Measurements from ENCODE around the gene GTPBP6.
A peak's percentile ranks its signal among the peaks of the same experiment; 100 is the strongest.
"Not testable (repeated sequence)": the region's sequence is repeated elsewhere in the genome, so short reads cannot be mapped to it uniquely, and the experiment has no call there.

Gene GTPBP6

GRCh38 chrX:292900-293897, 25.4 kb downstream of the GTPBP6 start:
- no peak for DNase-seq

DNA sequence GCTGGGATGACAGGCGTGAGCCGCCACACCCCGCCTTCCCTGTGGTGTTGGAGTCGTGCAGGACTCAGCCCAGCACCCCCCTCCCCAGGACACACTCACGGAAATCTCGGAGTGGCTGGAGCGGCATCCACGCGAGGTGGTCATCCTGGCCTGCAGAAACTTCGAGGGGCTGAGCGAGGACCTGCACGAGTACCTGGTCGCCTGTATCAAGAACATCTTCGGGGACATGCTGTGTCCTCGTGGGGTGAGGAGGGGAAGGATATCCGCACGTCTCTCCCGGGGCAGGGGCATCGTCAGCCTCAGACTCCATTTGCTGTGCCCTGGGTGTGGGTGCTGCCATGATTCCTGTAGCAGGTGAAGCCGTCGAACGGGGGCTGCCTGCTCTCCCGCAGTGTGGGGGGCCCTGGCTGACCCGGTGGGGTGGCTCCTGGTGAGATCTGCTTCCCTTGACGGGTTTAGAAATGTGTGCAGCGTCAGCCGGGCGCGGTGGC, 27.1 kb downstream of the GTPBP6 start:
- DNase-seq, result no peak

DNA sequence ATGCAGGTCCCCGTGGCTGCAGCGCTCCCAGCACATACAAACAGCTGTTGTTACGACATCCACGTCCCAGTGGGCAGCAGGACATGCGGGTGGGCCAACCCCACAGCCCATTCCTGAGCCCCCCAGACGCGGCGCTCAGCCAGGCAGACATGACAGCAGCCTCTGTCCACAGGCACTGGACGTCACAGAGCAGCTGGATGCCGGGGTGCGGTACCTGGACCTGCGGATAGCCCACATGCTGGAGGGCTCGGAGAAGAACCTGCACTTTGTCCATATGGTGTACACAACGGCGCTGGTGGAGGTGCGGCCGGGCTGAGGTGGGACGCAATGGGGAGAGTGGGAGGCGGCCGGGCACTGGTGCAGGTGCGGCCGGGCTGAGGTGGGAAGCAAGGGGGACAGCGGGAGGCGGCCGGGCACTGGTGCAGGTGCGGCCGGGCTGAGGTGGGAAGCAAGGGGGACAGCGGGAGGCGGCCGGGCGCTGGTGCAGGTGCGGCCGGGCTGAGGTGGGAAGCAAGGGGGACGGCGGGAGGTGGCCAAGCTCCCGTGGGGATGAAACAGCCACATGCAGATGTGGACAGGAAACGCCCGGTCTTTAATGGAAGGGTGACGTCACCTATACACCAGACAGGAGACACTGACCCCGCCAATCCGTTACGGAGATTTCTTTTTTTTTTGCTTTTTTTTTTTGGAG, 28.0 kb downstream of the GTPBP6 start:
- no peak for DNase-seq

DNA sequence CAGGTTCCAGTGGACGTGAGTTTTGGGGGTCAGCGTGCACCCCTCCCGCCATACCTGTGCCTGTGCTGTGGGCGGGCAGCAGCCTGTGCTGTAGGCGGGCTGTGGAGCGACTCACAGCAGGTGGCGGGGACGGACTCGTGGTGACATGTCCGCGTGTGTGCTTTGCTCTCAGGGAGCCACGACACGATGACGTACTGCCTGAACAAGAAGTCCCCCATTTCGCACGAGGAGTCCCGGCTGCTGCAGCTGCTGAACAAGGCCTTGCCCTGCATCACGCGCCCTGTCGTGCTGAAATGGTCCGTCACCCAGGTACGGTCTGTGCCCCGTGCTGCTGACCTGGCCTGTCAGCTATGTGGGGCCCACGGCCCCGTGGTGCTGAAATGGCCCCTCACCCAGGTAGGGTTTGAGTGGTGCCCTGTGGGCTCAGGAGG, 30.0 kb downstream of the GTPBP6 start:
- DNase-seq, result no peak

DNA sequence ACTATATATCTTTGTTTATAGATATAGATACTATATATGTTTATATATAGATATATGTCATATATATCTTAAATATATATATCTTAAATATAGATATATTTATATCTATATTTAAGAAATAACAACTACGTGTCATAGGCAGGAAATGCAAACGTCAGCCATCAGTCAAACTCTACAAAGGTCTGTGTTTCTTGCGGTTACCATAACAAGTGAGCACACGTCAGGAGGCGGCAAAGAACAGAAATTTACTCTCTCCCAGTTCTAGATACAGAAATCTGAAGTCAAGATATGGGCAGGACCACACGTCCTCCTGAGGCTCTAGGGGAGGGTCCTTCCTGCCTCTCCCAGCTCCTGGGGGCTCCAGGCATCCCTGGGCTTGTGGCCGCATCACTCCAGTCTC, 30.9 kb downstream of the GTPBP6 start:
- no peak for DNase-seq

DNA sequence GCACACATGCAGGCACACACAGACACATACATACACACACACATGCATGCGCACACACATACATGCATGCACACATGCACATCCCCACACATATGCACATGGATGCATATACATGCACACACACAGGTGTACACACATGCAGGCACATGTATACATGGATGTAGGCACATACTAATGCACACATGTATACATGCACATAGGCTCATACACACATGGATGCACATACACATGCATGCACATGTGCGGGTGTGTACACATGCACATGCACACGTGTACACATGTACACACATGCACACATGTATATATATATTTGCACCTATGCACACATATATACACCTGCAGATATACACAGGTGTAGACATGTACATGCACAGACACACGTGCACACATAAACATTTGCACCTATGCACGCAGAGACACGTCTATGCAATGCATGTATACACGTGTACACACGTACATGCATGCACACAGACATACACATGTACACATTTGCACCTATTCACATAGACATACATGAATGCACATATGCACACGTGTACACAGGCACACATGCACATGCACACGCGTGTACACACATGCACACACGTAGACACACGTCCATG, 33.4 kb downstream of the GTPBP6 start:
- no peak for DNase-seq

DNA sequence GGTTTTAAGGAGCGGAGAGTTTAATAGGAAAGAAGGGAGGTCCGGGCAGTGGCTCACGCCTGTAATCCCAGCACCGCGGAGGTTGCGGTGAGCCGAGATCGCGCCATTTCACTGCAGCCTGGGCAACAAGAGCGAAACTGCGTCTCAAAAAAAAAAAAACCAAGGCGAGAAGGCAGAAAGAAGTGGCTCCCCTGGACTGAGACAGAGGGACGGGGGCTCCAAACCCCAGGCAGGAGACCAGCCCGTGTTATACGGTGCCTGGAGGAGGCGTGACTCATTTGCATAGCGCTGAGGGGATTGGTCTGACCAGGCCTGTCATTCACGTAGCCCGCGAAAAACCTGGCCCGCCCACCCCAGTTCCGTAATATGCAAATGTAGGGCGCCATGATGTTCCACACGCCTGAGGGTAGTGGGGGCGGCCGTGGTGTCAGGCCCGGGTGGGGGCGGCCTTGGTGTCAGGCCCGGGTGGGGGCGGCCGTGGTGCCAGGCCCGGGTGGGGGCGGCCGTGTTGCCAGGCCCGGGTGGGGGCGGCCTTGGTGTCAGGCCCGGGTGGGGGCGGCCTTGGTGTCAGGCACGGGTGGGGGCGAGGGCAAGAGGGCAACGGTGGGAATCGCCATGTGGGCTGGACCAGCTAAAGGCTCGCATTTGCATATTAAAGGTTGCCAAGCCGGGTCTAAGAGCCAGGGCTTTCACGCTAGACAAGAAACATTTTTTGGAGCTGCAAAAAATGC, 35.3 kb downstream of the GTPBP6 start:
- peak; percentile 76 for DNase-seq

DNA sequence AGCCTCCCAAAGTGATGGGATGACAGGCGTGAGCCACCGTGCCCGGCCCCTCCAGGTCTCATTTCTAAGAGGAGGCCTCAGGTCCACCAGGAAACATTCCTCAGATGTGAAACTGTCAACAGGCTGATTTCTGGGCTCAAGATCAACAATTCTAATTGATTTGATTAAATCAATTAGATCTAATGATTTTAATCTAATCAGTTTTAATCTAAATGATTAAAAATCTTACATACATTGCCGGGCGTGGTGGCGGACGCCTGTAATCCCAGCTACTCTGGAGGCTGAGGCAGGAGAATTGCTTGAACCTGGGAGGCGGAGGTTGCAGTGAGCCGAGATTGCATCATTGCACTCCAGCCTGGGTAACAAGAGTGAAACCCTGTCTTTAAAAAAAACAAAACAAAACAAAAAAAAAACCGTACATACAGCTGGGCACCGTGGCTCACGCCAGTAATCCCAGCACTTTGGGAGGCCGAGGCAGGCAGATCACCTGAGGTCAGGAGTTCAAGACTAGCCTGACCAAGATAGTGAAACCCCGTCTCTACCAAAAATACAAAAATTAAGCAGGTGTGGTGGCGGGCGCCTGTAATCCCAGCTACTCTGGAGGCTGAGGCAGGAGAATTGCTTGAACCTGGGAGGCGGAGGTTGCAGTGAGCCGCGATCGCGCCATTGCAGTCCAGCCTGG, 36.5 kb downstream of the GTPBP6 start:
- not testable (repeated sequence) for DNase-seq

- DNase-seq, result peak; percentile 78
These were observed 37.2 kb downstream of the GTPBP6 start, which contains the start of gene PLCXD1 for GRCh38 chrX:281166-281999. PLCXD1 (plus strand) TSS chrX:281381; CDS start chrX:284188, 2,807 bp downstream.

DNA sequence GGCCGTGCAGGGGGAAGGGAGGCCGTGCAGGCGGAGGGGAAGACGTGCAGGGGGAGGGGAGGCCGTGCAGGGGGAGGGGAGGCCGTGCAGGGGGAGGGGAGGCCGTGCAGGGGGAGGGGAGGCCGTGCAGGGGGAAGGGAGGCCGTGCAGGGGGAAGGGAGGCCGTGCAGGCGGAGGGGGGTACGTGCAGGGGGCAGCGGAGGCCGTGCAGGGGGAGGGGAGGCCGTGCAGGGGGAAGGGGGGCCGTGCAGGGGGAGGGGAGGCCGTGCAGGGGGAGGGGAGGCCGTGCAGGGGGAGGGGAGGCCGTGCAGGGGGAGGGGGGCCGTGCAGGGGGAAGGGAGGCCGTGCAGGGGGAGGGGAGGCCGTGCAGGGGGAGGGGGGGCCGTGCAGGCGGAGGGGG, 37.9 kb downstream of the GTPBP6 start:
- not testable (repeated sequence) for DNase-seq

GRCh38 chrX:279757-280604, 38.6 kb downstream of the GTPBP6 start:
- not testable (repeated sequence) for DNase-seq

DNA sequence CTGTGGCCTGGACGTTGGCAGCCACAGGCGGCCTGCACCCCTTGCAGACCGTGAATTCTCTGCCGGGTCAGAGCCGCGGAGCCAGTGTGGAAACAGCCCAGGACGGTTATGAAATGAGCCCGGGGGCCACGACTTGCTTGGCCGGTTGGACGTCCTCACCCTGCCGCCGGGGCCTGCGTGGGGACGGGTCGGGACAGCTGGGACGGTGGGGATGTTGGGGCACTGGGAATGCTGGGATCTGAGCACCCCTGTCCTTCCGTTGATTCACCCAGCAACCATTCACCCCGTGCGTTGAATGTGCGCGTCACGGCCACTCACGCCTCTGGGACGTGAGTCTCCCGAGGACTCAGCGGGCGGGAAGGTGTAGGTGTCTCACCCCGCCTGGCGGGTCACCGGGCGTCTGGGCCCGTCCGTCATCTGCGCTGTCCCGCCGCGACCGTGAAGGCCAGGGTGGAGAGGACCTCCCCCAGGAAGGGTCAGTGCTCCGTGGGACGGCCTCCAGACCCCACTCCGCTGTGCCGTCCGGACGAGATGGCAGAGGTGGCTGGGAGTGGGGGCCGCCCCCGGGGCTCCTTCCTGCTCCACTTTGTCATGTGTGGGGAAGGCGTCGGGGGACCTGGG, 41.9 kb downstream of the GTPBP6 start:
- no peak for DNase-seq

- peak; percentile 71 for DNase-seq
These were observed 42.5 kb downstream of the GTPBP6 start for GRCh38 chrX:275967-276580.

DNA sequence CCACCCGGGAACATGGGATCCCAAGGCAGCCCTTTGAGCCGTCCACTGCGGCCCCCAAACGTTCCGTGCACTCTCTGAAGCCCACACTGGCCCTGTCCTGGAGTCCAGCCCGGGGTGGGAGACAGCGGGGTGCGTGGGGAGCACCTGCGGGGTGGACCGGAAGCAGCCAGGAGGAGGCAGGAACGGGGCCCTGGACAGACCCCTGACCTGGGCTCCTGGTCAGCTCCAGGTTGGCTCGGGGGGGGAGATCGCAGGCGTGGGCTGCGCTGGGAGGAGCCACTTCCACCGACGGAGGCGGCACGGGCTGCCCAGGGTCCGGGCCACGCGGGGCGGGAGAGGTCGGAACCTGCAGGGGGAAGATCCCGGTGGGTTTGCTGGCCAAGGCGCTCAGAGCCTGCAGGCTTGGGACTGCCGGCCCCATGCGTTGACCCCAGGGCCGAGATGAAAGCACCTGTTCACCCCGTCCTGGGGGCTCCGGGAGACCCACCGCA, 43.1 kb downstream of the GTPBP6 start:
- peak; percentile 21 for DNase-seq

- no peak for DNase-seq
These were observed 43.6 kb downstream of the GTPBP6 start for GRCh38 chrX:274904-275475.

- no peak for DNase-seq
These were observed 47.7 kb downstream of the GTPBP6 start for GRCh38 chrX:270848-271367.

DNA sequence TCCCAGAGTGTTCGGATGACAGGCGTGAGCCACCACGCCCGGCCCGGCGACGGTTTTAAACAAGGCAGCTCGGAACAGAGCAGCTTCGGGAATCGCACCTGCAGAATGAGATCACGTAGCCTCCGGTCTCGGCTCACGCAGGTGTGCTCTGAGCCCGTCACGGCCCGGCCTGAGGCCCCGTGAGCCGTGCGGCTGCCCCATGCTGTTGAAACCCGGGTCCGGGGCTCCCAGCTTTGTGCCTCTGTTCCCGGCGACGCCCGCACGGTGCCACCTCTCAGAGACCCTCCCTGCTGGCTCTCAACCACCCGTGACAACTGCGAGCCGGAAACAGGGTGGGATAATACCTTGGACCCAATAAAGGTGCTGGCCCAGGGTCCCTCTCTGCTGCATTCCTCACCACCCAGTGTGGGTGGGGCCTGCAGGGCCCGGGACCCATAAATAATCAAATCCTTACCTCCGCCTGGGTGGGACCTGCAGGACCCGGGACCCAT, 50.8 kb downstream of the GTPBP6 start:
- DNase-seq, result no peak

All from right kidney (tissue), 1 donor.